ENCODE results near the gene WFS1. TPM values are rescaled to one million over a fixed set of nuclear protein-coding genes. Genes with fewer than 3 reads are reported as not detected.

WFS1 gene
- total and polyA plus RNA-seq, 2 of the 13 experiments (the other 11 are each of a cell fraction or from before 2014, with no cell fraction given) = 39.1 to 42.2 TPM

DNA sequence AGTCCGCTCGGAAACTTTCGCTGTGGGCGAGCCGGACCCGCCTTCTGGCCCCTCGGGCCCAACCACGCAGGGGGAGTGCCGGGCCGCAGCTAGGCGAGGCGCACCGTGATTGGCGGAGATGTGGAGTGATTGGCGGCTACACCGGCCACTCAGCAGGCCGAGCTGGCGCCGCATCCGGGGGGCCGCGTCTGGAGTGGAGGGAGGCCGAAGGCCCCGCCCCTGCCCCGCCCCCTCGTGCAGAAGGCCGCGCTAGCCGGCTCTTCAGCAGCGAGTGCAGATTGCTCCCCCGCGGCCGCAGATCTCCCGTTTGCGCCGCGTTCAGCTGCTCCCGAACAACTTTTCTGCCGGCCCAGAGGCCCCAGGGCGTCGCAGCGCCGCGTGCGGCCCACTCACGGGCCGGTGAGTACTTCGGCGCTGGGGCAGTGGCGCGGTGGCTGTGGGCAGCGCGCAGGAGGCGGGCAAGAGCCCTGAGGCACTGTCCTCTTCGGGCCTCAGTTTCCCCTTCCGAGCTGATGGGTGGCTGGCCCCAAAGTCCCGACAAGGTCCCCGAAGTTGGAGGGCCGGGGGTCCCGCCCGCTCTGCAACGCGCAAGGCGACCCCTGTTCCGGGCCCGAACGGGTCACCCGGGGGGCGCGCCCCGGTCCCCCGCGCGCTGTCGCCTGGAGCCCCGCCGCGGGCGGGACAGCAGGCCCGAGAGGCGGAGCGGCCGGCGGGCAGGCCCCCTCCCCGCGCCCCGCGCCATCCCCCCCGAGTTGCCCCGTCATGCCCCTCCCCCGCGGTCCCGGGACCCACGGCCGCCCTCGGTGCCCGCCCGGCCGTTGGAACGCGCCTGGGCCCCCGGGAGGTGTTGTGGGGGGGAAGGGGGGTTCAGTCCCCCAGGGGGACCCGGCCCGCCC is at the start of gene WFS1 (continued):
- TF ChIP-seq CBX5 (CRISPR knock-in tag; IDR thresholded peaks at IDR 0.05; ENCODE audit: borderline replicate concordance) = 0 out of 2 replicates have a peak, but pooled peaks have one; percentile 57
- TF ChIP-seq DPF2 (CRISPR knock-in tag; IDR thresholded peaks at IDR 0.05; ENCODE audit: borderline replicate concordance, low read depth) = no peak
- TF ChIP-seq, protein P1, sequence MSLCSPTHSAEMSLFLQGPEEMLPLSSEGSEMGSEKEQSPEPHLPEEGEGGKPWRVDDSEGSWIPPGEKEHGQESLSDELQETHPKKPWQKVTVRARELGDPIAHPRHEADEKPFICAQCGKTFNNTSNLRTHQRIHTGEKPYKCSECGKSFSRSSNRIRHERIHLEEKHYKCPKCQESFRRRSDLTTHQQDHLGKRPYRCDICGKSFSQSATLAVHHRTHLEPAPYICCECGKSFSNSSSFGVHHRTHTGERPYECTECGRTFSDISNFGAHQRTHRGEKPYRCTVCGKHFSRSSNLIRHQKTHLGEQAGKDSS (CRISPR knock-in tag; IDR thresholded peaks at IDR 0.05; ENCODE audit: borderline replicate concordance, low read depth) = no peak
- peak; percentile 18; the same call in 1 of the 2 replicates for TF ChIP-seq MIER3 (CRISPR knock-in tag; IDR thresholded peaks at IDR 0.05; ENCODE audit: borderline replicate concordance)
- TF ChIP-seq NFKBIZ (CRISPR knock-in tag; IDR thresholded peaks at IDR 0.05) = no peak
- no peak for TF ChIP-seq ZSCAN22 (CRISPR knock-in tag; IDR thresholded peaks at IDR 0.05)
- TF ChIP-seq ZNF674 (CRISPR knock-in tag; IDR thresholded peaks at IDR 0.05; ENCODE audit: low read depth) = no peak
- TF ChIP-seq MTA3 (CRISPR knock-in tag; IDR thresholded peaks at IDR 0.05) = no peak
- no peak for TF ChIP-seq FOSL1 (CRISPR knock-in tag; IDR thresholded peaks at IDR 0.05; ENCODE audit: borderline replicate concordance)
- TF ChIP-seq ZFP37 (CRISPR knock-in tag; IDR thresholded peaks at IDR 0.05; ENCODE audit: borderline replicate concordance) = no peak
- 0 out of 2 replicates have a peak, but pooled peaks have one; percentile 33 for TF ChIP-seq ZFX (CRISPR knock-in tag; IDR thresholded peaks at IDR 0.05; ENCODE audit: low read depth)
- no peak for TF ChIP-seq ARNT2 (CRISPR knock-in tag; IDR thresholded peaks at IDR 0.05; ENCODE audit: low read depth)
- no peak for TF ChIP-seq MYNN (CRISPR knock-in tag; IDR thresholded peaks at IDR 0.05; ENCODE audit: low read depth)
- TF ChIP-seq ZNF136 (CRISPR knock-in tag; IDR thresholded peaks at IDR 0.05; ENCODE audit: low read depth) = no peak
- peak; percentile 50; the same call in 1 of the 2 replicates for TF ChIP-seq ZMYM4 (CRISPR knock-in tag; IDR thresholded peaks at IDR 0.05)
- TF ChIP-seq ZNF775 (CRISPR knock-in tag; IDR thresholded peaks at IDR 0.05; ENCODE audit: borderline replicate concordance) = no peak
- TF ChIP-seq AKAP8 (CRISPR knock-in tag; IDR thresholded peaks at IDR 0.05) = peak; percentile 32; the same call in 1 of the 2 replicates
- TF ChIP-seq, protein P2, sequence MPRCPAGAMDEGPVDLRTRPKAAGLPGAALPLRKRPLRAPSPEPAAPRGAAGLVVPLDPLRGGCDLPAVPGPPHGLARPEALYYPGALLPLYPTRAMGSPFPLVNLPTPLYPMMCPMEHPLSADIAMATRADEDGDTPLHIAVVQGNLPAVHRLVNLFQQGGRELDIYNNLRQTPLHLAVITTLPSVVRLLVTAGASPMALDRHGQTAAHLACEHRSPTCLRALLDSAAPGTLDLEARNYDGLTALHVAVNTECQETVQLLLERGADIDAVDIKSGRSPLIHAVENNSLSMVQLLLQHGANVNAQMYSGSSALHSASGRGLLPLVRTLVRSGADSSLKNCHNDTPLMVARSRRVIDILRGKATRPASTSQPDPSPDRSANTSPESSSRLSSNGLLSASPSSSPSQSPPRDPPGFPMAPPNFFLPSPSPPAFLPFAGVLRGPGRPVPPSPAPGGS (CRISPR knock-in tag; IDR thresholded peaks at IDR 0.05) = no peak
- no peak for TF ChIP-seq RARA (CRISPR knock-in tag; IDR thresholded peaks at IDR 0.05)
- TF ChIP-seq POLR2A (IDR thresholded peaks at IDR 0.05; ENCODE audit: insufficient read depth in 1 of 2, low read depth in 2 of 2, low read length in 2 of 2) = peak in 1 of 2 experiments; percentile 84; a peak in 2 of 4 replicates
- no peak for TF ChIP-seq SRSF9 (IDR thresholded peaks at IDR 0.05; ENCODE audit: borderline replicate concordance, insufficient read depth, low read depth, low read length, poor library complexity, severe bottlenecking)
- no peak for TF ChIP-seq RARG (CRISPR knock-in tag; IDR thresholded peaks at IDR 0.05; ENCODE audit: low read depth)
- TF ChIP-seq ONECUT2 (CRISPR knock-in tag; IDR thresholded peaks at IDR 0.05) = no peak
- TF ChIP-seq ZNF83 (CRISPR knock-in tag; IDR thresholded peaks at IDR 0.05; ENCODE audit: borderline replicate concordance) = no peak
- no peak; the same call in 1 of the 2 replicates for TF ChIP-seq TGIF2 (CRISPR knock-in tag; IDR thresholded peaks at IDR 0.05)
- TF ChIP-seq KDM5A (IDR thresholded peaks at IDR 0.05; ENCODE audit: borderline replicate concordance, low read length) = 0 out of 2 replicates have a peak, but pooled peaks have one; percentile 18
- TF ChIP-seq, protein P3, sequence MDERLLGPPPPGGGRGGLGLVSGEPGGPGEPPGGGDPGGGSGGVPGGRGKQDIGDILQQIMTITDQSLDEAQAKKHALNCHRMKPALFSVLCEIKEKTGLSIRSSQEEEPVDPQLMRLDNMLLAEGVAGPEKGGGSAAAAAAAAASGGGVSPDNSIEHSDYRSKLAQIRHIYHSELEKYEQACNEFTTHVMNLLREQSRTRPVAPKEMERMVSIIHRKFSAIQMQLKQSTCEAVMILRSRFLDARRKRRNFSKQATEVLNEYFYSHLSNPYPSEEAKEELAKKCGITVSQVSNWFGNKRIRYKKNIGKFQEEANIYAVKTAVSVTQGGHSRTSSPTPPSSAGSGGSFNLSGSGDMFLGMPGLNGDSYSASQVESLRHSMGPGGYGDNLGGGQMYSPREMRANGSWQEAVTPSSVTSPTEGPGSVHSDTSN (CRISPR knock-in tag; IDR thresholded peaks at IDR 0.05) = peak; percentile 95
- TF ChIP-seq KDM2A (CRISPR knock-in tag; IDR thresholded peaks at IDR 0.05; ENCODE audit: borderline replicate concordance, low read depth) = peak; percentile 21; the same call in 1 of the 2 replicates
